LNCAP (cell line): ENCODE results near the gene TRIML2.

Experiments used
- CTCF ChIP-seq: fragments of 450-650 bp; IDR thresholded peaks from 2 replicates; pipeline ENCODE4 v1.5.1; 2017; ENCODE audit warnings: mild to moderate bottlenecking

Gene TRIML2

GRCh38 chr4:188043154-188043553, 66.2 kb downstream of the TRIML2 start:
- TF ChIP-seq CTCF = no peak

- no peak for TF ChIP-seq CTCF
These were observed 67.2 kb downstream of the TRIML2 start for GRCh38 chr4:188042191-188042590.

- no peak for TF ChIP-seq CTCF
These were observed 67.7 kb downstream of the TRIML2 start for GRCh38 chr4:188041721-188042120.
